Endodermal cell (in vitro differentiated cells): ENCODE results near the gene MZF1. TPM values are rescaled to one million over a fixed set of nuclear protein-coding genes. Genes with fewer than 3 reads are reported as not detected.

Source experiments
- DNase-seq: peaks from one replicate; pipeline ENCODE4 v3.0.0-alpha.2; 2017
- H3K27ac ChIP-seq: 2 replicates; pipeline ENCODE4 v1.5.1; 2013; ENCODE audit warnings: mild to moderate bottlenecking, low read depth, low read length, moderate library complexity
- H3K27me3 ChIP-seq: 2 replicates; pipeline ENCODE4 v1.6.1; 2013; ENCODE audit warnings: mild to moderate bottlenecking, low read length, moderate library complexity; ENCODE audit not compliant: insufficient read depth, control insufficient read depth, poor library complexity, severe bottlenecking
- H3K36me3 ChIP-seq: 2 replicates; pipeline ENCODE4 v1.7.0; 2013; ENCODE audit warnings: mild to moderate bottlenecking, low read length, moderate library complexity; ENCODE audit not compliant: control insufficient read depth, insufficient read depth
- H3K4me1 ChIP-seq: one replicate; pipeline ENCODE4 v1.7.0; 2013; ENCODE audit warnings: low read length; ENCODE audit not compliant: control insufficient read depth, insufficient read depth
- H3K4me3 ChIP-seq: 2 replicates; pipeline ENCODE4 v1.5.1; 2013; ENCODE audit warnings: mild to moderate bottlenecking, low read length, moderate library complexity
- H3K9ac ChIP-seq: 2 replicates; pipeline ENCODE4 v1.6.1; 2013; ENCODE audit warnings: mild to moderate bottlenecking, low read length, moderate library complexity; ENCODE audit not compliant: poor library complexity, severe bottlenecking; ENCODE audit errors: extremely low read depth
- H3K9me3 ChIP-seq: 2 replicates; pipeline ENCODE4 v1.6.1; 2013; ENCODE audit warnings: mild to moderate bottlenecking, low read length, moderate library complexity; ENCODE audit not compliant: control insufficient read depth
- H3K27ac Mint-ChIP-seq: 2 replicates; pipeline ENCODE4 v1.8.0; 2020; ENCODE audit warnings: mixed read lengths
- H3K27me3 Mint-ChIP-seq: 2 replicates; pipeline ENCODE4 v1.8.0; 2021; ENCODE audit warnings: mild to moderate bottlenecking, mixed read lengths; ENCODE audit not compliant: insufficient read depth
- H3K36me3 Mint-ChIP-seq: 2 replicates; pipeline ENCODE4 v1.8.0; 2020; ENCODE audit warnings: low read depth, mixed read lengths
- H3K4me1 Mint-ChIP-seq: 2 replicates; pipeline ENCODE4 v1.8.0; 2020; ENCODE audit warnings: mixed read lengths
- H3K4me3 Mint-ChIP-seq: 2 replicates; pipeline ENCODE4 v1.8.0; 2020; ENCODE audit warnings: mild to moderate bottlenecking, moderate library complexity, mixed read lengths
- H3K9me3 Mint-ChIP-seq: 2 replicates; pipeline ENCODE4 v1.8.0; 2020; ENCODE audit warnings: mild to moderate bottlenecking, mixed read lengths
- WGBS, 2 experiments: methylation state at CpG; one replicate each; pipeline versions ENCODE4 v1.1.5 to v1.1.7; 2013; ENCODE audit warnings: missing lambda C conversion rate in 2 of 2, mixed read lengths in 1 of 2; ENCODE audit not compliant: insufficient coverage in 1 of 2, insufficient read length in 1 of 2; 5-methylcytosine and 5-hydroxymethylcytosine counted together
- total RNA-seq, 2 donors: library from RNA; stranded (reverse); fragmentation: NEBNext Ultra II Directional in 1 of 2; extraction: Animal tissue kit (Norgen Biotek cat#: 25700) in 1 of 2; gene quantifications; 2 replicates in 1 of 2; 3 replicates in 1 of 2; pipeline ENCODE4 v1.2.1, GENCODE V29; 2021
- TF ChIP-seq, protein P1 (sequence below): fragments of 200-600 bp; sonication (generic); conservative IDR thresholded peaks from 2 replicates; pipeline ENCODE4 v1.5.0; 2021; ENCODE audit warnings: antibody characterized with exemption, mild to moderate bottlenecking

MZF1 gene
- total RNA-seq, 2 donors from 2014 or later: 24.3 to 33.1 TPM

GRCh38 chr19:58546019-58546530 lies 27.1 kb downstream of the MZF1 start:
- Histone ChIP-seq H3K9me3 (no peaks in the 10 kb centered on the region), H3K27me3 (peaks cover 17% of the 10 kb centered on the region), H3K4me1 (peaks cover 4% of the 10 kb centered on the region), H3K4me3 (peak overlapping the region; percentile 100), H3K27ac (no peak overlapping the region), H3K36me3 (peaks cover 59% of the 10 kb centered on the region), H3K9ac (peak overlapping the region; percentile 87)
- DNase-seq: peak; percentile 50
- Mint-ChIP-seq H3K4me3 (peak overlapping the region; percentile 98), H3K4me1 (peaks cover 13% of the 10 kb centered on the region), H3K27me3 (peaks cover 23% of the 10 kb centered on the region), H3K9me3 (no peaks in the 10 kb centered on the region), H3K27ac (peak overlapping the region; percentile 89), H3K36me3 (peaks cover 51% of the 10 kb centered on the region)
- TF ChIP-seq, protein P1, sequence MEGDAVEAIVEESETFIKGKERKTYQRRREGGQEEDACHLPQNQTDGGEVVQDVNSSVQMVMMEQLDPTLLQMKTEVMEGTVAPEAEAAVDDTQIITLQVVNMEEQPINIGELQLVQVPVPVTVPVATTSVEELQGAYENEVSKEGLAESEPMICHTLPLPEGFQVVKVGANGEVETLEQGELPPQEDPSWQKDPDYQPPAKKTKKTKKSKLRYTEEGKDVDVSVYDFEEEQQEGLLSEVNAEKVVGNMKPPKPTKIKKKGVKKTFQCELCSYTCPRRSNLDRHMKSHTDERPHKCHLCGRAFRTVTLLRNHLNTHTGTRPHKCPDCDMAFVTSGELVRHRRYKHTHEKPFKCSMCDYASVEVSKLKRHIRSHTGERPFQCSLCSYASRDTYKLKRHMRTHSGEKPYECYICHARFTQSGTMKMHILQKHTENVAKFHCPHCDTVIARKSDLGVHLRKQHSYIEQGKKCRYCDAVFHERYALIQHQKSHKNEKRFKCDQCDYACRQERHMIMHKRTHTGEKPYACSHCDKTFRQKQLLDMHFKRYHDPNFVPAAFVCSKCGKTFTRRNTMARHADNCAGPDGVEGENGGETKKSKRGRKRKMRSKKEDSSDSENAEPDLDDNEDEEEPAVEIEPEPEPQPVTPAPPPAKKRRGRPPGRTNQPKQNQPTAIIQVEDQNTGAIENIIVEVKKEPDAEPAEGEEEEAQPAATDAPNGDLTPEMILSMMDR: no peak
- WGBS, 2 experiments: 56 to 61% methylated on average over 1 of the region's 1 CpG

- WGBS, 2 experiments: 12 to 13% methylated on average over 18 to 21 of the region's 21 CpGs
- H3K27me3 Mint-ChIP-seq: peaks cover 25% of the 10 kb centered on the region
- TF ChIP-seq, protein P1: no peak
- peaks cover 49% of the 10 kb centered on the region for H3K36me3 Mint-ChIP-seq
- H3K4me1 ChIP-seq: peaks cover 4% of the 10 kb centered on the region
- peaks cover 21% of the 10 kb centered on the region for H3K27me3 ChIP-seq
- H3K4me3 Mint-ChIP-seq: peak overlapping the region; percentile 98
- H3K9me3 Mint-ChIP-seq: no peaks in the 10 kb centered on the region
- peaks cover 13% of the 10 kb centered on the region for H3K4me1 Mint-ChIP-seq
- H3K27ac Mint-ChIP-seq: peak overlapping the region; percentile 89
- H3K4me3 ChIP-seq: peak overlapping the region; percentile 100
- H3K9me3 ChIP-seq: no peaks in the 10 kb centered on the region
- H3K9ac ChIP-seq: peak overlapping the region; percentile 87
- H3K27ac ChIP-seq: no peak overlapping the region
- H3K36me3 ChIP-seq: peaks cover 53% of the 10 kb centered on the region
- peak; percentile 52 for DNase-seq
Measured at GRCh38 chr19:58545286-58546018, 27.7 kb downstream of the MZF1 start.

GRCh38 chr19:58544591-58545285 lies 28.4 kb downstream of the MZF1 start:
- TF ChIP-seq, protein P1: no peak
- 0% methylated on average over 13 to 91 of the region's 92 CpGs for WGBS, 2 experiments
- H3K9me3 Mint-ChIP-seq: no peaks in the 10 kb centered on the region
- H3K27ac ChIP-seq: peak overlapping the region; percentile 98
- H3K4me3 Mint-ChIP-seq: peak overlapping the region; percentile 98
- H3K36me3 ChIP-seq: peaks cover 46% of the 10 kb centered on the region
- no peak for DNase-seq
- H3K4me3 ChIP-seq: peak overlapping the region; percentile 100
- H3K9me3 ChIP-seq: no peaks in the 10 kb centered on the region
- H3K4me1 ChIP-seq: peaks cover 4% of the 10 kb centered on the region
- peaks cover 26% of the 10 kb centered on the region for H3K27me3 ChIP-seq
- peak overlapping the region; percentile 87 for H3K9ac ChIP-seq
- peaks cover 29% of the 10 kb centered on the region for H3K27me3 Mint-ChIP-seq
- peaks cover 42% of the 10 kb centered on the region for H3K36me3 Mint-ChIP-seq
- H3K4me1 Mint-ChIP-seq: peaks cover 13% of the 10 kb centered on the region
- peak overlapping the region; percentile 100 for H3K27ac Mint-ChIP-seq
